GM19467 (cell line): ENCODE data around the gene IRX6.

Experiments
- ATAC-seq: cut with Tn5 transposase; IDR thresholded peaks from one replicate; pipeline ENCODE4 v1.9.1; 2021; ENCODE audit warnings: mild to moderate bottlenecking, moderate library complexity; ENCODE audit not compliant: unreplicated experiment

The IRX6 gene

GRCh38 chr16:55322327-55322726 lies 1.7 kb upstream of the IRX6 start:
- no peak for ATAC-seq

GRCh38 chr16:55324285-55325079 lies 479 bp downstream of the IRX6 start:
- no peak for ATAC-seq

DNA sequence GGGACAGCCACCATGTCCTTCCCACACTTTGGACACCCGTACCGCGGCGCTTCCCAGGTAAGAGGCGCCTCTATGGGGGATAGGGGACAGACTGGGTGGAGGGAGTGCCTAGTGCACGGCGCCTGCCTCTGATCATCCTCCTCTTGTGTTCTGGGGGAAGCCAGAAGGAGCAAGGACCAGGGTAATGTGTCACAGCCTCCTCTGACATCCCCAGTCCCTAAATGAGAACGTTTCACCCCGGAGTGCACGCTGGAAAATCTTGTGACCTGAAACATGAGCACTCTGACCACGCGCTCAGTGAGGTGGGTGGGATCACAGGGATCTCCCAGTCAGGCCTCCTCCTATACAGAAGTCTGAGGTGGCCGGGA lies 1.1 kb downstream of the IRX6 start:
- no peak for ATAC-seq

DNA sequence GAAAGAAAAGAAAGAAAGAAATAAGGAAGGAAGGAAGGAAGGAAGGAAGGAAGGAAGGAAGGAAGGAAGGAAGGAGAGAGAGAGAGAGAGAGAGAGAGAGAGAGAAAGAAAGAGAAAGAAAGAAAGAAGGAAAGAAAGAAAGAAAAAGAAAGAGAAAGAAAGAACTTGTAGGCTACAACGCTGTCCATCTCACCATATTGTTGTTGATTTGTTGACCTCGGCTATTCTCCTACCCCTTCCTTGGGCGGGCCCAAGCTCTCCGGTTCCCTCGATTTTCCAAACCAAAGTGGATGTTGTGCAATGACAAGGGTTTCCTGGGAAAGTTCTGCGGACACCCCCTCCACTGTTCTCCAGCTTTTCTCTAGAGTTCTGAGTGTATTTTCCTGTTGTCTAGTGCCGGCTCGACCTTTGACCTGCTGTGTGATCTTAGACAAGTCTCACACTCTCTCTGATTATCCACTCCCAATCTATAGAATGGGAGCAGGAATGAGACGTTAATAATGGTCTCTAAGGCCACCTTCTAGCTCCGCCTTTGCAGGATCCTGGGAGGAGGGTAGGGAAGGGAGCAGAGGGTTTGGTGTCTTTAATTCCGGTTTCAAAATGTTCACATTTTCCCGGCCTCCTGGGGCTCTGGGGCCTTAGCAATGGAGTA lies 1.6 kb downstream of the IRX6 start:
- ATAC-seq, result no peak

- no peak for ATAC-seq
These were observed 2.5 kb downstream of the IRX6 start for GRCh38 chr16:55326261-55327092.

DNA sequence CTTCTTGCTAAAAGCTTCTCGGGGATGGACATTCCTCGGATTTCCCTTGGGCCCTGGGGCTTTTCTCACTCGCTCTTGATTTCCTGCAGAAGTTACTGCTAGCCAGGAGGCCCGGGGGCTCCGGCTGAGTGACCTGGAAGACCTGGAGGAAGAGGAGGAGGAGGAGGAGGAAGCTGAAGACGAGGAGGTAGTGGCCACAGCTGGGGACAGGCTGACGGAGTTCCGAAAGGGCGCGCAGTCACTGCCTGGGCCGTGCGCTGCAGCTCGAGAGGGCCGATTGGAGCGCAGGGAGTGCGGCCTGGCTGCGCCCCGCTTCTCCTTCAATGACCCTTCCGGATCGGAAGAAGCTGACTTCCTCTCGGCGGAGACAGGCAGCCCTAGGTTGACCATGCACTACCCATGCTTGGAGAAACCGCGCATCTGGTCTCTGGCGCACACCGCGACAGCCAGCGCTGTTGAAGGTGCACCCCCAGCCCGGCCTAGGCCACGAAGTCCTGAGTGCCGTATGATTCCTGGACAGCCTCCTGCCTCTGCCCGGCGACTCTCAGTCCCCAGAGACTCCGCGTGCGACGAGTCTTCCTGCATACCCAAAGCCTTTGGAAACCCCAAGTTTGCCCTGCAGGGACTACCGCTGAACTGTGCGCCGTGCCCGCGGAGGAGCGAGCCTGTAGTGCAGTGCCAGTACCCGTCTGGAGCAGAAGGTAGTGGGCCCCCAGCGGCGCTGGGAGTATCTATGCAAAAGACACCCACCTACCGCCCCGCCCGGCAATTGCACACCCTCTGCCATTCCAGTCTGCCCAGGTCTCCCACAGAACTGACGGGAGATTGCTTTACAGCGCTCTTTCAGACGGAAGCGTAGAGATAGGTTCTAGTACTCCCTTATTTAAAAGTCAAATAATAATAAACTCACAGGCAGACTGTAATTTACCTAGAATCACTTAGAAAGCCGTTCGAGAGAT lies 4.9 kb downstream of the IRX6 start:
- ATAC-seq, result no peak

GRCh38 chr16:55329791-55330428 lies 5.9 kb downstream of the IRX6 start:
- no peak for ATAC-seq

GRCh38 chr16:55330781-55331647 lies 7.0 kb downstream of the IRX6 start:
- no peak for ATAC-seq

DNA sequence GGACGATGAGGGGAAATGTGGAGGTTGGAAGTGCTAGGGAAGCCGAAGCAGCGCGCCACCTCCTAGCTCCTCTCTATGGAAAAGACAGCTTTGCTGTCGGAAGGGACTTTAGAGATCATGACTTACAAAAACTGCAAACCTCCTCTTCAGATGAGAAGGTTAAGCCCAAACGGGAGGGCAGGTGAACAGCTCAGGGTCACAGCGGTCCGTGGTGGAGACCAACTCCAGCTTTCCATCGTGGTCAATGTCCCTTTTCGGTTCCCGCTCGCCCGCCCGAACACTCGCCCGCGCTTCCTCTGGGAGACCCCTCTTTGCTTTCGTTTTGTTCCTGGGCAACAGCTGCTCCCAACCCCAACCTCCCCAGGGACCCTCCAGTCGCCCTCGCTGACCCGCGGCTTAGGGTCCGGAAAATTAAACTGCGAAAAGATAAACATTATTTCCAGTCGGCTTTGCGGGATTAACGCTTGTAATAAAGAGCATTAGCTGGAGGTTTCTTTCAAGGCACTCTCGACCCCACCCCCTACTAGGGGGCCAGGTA lies 7.7 kb downstream of the IRX6 start:
- ATAC-seq, result no peak

DNA sequence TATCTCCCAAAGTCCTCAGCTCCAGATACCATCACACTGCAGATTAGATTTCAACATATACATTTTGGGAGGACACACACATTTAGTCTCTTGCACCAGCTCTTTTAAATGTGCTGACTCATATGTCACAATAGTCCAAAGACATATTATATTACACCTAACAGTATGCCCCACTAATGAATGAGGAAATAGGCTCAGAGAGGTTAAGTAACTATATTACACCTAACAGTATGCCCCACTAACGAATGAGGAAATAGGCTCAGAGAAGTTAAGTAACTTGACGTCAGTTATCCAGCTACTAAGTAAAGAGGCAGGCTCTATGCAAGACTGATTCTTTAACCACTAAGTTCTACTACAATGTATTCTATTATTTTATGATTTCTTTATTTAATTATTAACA lies 9.7 kb downstream of the IRX6 start:
- ATAC-seq, result peak; percentile 64

GRCh38 chr16:55338646-55339045 lies 14.6 kb downstream of the IRX6 start:
- ATAC-seq, result no peak

DNA sequence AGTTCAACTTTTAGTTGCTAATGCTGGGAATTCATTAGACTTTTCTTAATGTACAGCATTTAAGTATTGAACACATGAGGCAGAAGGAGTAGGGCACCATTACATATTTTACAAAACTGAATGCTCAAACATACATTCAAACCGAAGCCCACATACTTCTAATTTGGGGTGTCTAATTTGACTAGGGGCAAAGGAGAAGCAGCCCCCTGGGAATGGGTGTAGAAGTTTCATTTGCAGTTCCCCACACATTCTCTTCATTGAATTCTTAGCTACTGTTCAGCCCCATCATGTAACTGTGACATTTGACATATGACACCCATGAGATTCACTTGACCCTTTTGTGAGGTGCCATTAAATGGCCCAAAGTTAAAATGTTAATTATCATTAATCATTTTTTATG lies 16.4 kb downstream of the IRX6 start:
- ATAC-seq, result no peak

- no peak for ATAC-seq
These were observed 17.7 kb downstream of the IRX6 start for GRCh38 chr16:55341681-55342080.

GRCh38 chr16:55346475-55346874 lies 22.5 kb downstream of the IRX6 start:
- ATAC-seq, result no peak

- no peak for ATAC-seq
These were observed 25.9 kb downstream of the IRX6 start for GRCh38 chr16:55349867-55350266.

GRCh38 chr16:55350984-55351383 lies 27.0 kb downstream of the IRX6 start:
- no peak for ATAC-seq

GRCh38 chr16:55351936-55352335 lies 27.9 kb downstream of the IRX6 start:
- ATAC-seq, result no peak

- no peak for ATAC-seq
These were observed 33.2 kb downstream of the IRX6 start for GRCh38 chr16:55357241-55357640.

DNA sequence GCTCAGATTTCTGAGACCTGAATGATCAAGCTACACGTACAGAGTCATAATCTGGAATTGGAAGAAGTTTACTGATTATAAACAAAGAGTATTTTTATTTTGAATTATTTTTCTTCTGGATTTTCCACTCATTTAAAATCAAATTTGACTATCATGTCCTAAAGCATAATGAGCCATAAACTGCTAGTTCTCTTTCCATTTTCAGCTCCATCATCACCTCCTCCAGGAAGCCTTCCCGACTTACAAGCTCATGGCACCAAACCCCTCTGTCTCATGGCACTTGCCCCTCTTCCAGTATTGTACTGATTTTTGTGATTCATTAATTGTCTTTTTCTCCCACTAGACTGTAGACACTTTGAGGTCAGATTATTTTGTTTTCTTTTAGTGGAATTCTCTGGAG lies 35.9 kb downstream of the IRX6 start:
- ATAC-seq, result no peak
